ENCODE data around the gene MPPED2. TPM values are rescaled to one million over a fixed set of nuclear protein-coding genes. Genes with fewer than 3 reads are reported as not detected.
A peak's percentile ranks its signal among the peaks of the same experiment; 100 is the strongest.

The MPPED2 gene
- polyA plus RNA-seq, 3 donors = 14.3 to 18.5 (median 16.2) TPM

DNA sequence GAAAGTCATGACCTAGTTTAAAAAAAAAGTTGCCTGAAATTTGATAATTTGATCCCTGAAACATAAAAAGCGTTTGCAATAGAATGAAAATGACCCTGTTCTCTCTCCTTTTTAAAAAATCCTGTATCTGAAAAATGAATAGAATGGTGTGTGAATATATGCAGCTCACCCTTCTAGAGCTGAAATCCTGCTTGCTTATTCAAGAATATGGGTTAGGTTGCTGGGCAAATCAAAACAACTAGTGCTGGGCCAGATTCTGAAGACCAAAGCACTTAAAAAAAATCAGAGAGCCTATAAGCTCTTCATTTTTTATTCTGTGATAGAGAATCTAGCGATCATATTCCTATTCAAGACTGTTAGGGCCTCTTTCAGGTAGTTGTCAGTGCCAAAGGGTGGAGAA is 131.6 kb downstream of the MPPED2 start:
- no peak for DNase-seq

DNA sequence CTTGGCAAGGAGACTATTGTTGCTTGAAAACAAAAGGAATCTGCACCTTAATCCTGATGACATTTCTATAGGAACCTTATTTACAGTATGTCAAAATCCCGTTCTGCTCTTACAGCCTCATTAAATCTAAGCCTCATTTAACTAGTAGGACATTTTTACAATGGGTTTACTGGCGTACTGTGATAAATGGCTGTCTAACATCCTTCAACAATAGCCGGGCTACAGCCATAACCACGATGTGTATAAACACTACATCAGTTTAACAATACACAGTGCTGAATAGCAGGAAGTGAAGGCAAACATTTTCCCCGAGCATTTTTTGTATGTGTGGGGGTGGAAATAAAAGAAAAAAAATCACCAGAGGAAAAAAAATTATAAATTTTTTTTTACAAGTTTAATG is 132.0 kb downstream of the MPPED2 start:
- DNase-seq = peak; percentile 42

- DNase-seq = no peak
Observed at GRCh38 chr11:30453705-30454104, 132.4 kb downstream of the MPPED2 start.

GRCh38 chr11:30452842-30453241 is 133.3 kb downstream of the MPPED2 start:
- DNase-seq = no peak

DNA sequence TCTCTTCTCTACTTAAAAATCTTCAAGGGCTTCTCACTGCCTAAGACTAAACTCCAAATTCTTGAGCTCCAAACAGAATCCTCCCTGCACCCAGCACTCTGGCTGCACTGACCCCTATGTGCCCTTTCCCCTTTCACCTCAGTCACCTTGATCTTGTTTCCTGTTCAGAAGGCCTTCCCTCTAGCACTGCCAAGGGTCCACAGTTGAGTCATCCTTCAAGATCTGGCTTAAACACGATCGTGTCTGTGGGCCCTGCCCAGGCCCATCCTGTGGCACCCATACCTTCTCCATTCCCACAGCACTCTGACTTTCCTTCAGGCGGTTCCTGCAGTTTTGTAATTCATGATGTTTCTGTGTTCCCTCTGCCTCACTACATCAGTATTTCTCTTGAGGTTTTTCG is 134.0 kb downstream of the MPPED2 start:
- no peak for DNase-seq

- no peak for DNase-seq
Observed at GRCh38 chr11:30451626-30452025, 134.5 kb downstream of the MPPED2 start.

GRCh38 chr11:30451167-30451566 is 135.0 kb downstream of the MPPED2 start:
- DNase-seq = no peak

- DNase-seq = peak; percentile 50
Observed at GRCh38 chr11:30447058-30447640, 139.0 kb downstream of the MPPED2 start.

DNA sequence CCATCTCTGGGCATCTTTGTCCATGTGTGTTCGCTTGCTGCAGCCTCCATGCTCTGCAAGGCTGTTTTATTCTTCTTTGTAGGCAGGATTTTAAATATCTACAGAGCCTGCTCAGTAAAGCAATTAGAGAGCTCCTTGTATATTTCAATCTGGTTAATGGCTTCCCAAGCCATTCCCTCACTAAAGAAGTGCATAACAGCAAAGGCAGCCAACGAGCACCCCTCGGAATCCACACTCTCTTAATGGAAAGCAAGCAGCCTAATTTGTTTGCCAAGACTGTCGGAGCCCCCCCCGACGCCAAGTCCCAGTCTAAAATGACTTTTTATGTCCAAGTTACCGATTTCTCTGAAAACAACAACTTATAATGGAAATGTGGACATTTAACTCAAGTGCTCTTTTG is 139.6 kb downstream of the MPPED2 start:
- DNase-seq = no peak

DNA sequence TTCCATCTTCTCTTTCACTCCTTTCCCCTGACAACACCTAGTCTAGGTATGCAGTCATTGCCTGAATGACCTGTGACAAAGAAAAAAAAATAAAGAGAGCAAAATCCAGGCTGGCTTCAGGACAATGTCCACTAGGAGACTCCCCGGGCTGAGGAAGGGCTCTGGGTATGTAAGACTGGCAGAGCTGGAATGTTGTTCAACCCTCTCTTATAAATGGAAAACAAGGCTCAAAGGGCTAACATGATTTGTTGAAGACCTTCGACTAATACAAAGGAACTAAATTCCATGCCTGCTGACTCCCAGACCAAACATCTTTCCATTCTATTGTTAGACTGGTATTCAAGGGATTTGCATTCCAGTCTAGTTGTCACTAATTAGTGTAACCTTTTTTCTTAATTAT is 141.1 kb downstream of the MPPED2 start:
- no peak for DNase-seq

DNA sequence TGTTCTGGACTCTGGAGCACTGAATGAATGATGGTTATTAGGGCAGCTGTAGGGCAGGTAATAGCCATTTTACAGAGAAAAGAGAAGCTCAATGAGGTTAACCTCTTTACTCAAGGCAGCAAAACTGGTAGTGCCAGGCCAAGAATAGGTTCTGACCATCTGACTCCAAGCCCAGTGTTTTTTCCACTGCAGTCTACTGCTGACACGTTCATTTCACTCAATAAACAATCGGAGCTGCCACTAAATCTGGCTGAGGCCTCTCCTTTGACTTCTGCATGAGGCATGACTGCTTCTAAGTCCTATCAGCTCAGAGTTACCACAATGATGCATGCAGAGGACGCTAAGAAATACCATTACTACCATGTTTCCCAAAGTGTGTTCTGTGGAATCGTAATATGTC is 145.6 kb downstream of the MPPED2 start:
- DNase-seq = no peak

DNA sequence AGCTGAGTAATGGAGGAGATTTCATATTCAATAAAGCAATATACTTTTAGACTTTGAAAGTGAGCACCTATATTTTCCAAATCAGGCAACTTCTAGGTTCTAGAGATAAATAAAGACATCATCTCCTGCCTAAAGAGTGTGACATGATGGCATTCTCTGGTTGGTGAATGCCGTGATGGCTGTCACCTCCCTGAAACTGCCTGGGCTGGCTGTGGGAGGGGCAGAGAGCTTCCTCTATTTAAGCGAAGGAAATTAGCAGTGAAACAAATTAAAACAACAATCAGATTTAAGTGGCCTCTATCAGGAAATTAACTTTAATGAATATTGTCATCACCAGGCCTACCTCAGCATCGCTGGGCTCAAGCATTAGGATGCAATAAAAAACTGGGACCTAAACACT is 149.4 kb downstream of the MPPED2 start:
- DNase-seq = no peak

DNA sequence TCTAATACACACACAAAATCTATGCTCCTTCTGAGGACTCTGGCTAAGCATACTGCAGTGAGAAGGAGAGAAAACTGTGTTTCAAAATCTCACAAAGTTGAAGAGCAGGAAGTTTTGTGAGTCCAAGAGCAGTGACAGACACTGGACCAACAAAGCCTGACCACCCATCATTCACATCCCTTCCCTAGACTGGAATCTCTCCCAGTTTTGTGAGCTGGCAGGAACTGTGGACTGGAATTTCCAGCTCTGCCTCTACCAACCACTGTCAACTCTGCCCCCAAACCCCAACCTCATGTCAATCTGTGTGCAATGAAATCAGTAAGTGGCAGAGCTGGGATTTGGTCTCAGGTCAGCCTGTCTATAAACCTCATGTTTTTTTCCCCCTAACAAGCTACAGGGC is 150.7 kb downstream of the MPPED2 start:
- DNase-seq = no peak

- DNase-seq = no peak
Observed at GRCh38 chr11:30434901-30435300, 151.3 kb downstream of the MPPED2 start.

DNA sequence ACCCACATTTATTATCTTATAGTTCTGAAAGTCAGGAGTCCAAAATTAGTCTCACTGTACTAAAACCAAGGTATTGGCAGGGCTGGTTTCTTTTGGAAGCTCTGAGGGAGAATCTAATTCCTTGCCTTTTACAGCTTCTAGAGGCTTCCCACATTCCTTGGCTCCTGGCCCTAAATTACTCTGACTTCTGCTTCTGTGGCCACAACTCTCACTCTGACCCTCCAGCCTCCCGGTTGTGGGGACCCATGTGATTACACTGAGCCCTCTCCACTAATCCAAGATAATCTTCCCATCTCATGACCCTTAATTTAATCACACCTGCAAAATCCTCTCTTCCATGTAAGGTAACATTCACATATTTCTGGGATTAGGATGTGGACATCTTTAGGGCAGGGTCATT is 152.3 kb downstream of the MPPED2 start:
- no peak for DNase-seq

DNA sequence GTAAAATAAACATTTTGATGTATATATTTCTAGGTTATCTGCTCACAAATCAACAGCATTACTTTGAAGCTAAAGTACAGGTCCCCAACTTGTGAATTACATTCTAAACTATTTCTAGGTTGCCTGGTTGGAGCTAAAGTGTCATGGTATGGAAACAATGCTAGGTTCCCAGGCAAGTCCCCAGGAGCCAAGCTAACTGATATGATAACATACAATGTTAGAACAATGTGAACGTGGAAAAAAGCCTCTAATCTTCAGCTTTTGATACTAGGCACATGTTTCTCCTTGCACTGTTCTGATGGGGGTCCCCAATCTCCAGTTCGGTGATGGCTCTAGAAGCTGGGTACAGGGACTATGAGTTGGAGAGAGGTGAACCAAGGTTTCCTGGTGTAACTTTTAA is 153.4 kb downstream of the MPPED2 start:
- no peak for DNase-seq

GRCh38 chr11:30432178-30432577 is 154.0 kb downstream of the MPPED2 start:
- DNase-seq = no peak

DNA sequence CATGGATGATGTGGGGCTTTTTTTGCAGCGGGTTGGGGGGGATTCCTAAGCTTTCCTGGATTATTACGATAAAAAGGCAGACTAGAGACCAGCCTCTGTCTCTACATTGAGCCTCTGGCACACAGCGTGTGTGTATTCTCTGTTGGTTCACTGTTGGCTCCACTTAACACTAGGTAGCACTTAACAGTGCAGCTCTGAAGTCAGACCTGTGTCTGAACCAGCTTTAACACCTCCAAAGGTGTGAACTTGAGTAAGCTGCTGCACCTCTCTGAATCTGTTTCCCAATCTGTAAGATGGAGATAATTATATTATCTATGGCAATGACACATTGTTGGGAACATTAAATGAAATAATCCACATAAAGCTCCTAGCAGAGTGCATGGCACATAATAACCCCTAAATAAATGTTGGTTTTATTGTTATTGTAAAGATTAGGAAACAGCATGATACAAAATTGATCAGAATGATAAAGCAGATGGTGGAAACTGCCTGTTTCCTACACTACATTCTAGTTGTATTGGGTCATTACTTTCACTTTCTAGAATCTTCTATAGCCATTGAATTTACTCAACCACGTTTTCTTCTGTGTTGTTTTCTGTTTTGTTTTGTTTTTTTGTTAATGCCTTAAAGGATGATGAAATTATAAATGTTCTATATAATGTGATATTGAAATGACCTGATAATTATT is 154.9 kb downstream of the MPPED2 start:
- no peak for DNase-seq

DNA sequence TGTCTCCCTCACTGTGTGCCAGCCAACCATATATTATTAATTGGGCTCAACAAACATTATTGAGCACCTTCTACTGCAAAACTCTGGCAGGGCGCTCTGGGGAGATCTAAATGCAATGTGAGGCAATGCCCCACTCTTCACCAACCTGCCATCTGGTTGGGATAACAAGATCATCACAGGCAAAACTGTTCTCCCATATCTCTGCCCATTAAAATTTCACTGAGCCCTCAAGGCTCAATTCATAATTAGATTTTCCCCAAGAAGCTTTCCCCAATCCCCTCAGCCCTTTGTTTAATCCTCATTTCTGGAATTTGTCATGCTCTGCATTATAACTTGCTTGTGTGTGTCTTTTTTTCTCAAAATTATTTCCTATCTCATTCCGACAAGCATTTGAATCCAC is 156.6 kb downstream of the MPPED2 start:
- DNase-seq = no peak

GRCh38 chr11:30426781-30427180 is 159.4 kb downstream of the MPPED2 start:
- DNase-seq = no peak

DNA sequence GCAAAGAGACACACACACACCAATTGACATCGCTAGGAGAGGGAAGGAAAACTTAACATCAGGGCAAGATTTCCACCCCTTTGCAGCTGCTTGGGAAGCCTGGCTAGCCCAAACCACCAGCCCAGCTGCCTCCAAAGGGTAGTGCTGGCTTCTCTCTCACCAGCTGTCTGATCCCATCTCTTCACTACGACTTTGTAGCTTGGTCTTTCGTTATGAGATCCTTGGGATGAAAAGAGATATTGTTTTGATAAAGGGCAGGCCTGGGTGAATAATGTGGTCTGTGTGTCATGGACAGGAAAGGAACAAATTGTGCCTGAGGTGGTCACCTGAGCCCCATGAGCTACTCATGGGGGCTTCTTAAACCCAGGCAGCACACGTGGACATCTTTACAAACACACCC is 161.3 kb downstream of the MPPED2 start:
- DNase-seq = no peak

- DNase-seq = no peak
Observed at GRCh38 chr11:30424321-30424720, 161.8 kb downstream of the MPPED2 start.

DNA sequence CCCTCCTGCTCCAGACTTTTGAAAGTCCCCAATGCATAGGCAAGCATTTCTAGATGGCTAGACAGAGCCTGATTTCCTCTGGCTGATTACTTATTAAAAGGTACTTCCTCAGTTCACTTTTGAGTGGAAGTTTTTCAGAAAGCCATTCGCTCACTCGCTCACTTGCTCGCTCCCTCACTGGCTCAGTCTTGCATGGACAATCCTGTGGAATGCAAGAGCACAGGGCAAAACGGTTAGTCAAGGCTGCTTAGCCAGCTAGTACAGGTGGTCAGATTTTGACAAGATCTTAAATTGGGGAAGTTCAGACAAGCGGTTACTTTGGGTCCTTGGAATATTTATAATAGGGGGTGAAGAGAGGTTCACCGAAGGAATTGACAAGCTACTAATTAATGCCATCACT is 162.3 kb downstream of the MPPED2 start:
- peak; percentile 86 for DNase-seq

DNA sequence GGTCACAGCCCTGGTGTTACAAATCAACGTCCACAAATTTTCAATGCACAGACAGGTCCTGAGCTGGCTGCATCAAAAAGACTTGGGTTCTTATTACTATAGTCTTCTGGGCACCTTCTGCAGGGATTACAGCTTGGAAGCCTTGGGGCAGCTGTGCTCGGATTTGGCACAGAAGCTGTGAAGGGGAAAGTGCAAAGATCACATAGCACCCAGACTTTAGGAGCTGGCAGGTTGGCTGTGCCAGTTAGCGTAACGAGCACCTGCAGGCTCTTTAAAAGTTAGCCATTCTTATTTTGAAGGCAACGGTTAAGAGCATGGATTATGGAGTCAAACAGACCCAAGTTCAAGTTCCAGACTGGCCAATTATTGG is 162.9 kb downstream of the MPPED2 start:
- no peak for DNase-seq
